HL-60/S4 treated with phorbol 12-myristate 13-acetate at 8.2 ng/mL for 4 days and 3 days (cell line): ENCODE data around the gene SRSF11.

Experiments
- in situ Hi-C: fragments of 300-500 bp; cut with MboI; formaldehyde crosslinking; loops from 2 replicates; pipeline ENCODE4 v1.15.0; 2022; ENCODE audit warnings: low sequenced_read_pairs

The SRSF11 gene

DNA sequence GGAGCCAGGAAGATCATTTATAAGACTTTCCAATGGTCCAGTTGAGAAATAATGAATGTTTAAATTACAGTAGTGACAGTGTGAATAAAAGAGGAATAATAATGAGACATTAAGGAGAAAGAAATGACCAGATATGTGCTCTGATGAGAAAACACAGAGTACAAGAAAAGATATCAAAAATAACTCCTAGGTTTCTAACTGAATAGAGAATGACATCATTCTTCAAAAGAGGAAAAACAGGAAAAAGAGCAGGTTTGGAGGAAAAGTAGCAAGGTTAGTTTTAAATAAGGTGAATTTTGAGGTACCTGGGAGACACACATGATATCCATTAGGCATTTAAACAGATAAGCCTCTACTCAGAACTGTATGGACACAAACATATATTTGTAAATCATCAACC lies 78.3 kb downstream of the SRSF11 start:
- in situ Hi-C loops, result no loop called here
